ENCODE results near the gene WIPF2.
"Not testable (repeated sequence)": the region's sequence is repeated elsewhere in the genome, so short reads cannot be mapped to it uniquely, and the experiment has no call there.

WIPF2 gene

GRCh38 chr17:40297511-40297910 lies 78.4 kb downstream of the WIPF2 start:
- Histone ChIP-seq H3K27ac (ENCODE audit: low read depth, low read length) (no peak overlapping the region), H3K4me1 (ENCODE audit: control insufficient read depth, insufficient read depth, low read length) (no peaks in the 10 kb centered on the region), H3K4me3 (ENCODE audit: low read length) (no peak overlapping the region), H3K36me3 (ENCODE audit: control insufficient read depth, insufficient read depth, low read length) (no peaks in the 10 kb centered on the region), H3K27me3 (ENCODE audit: control insufficient read depth, insufficient read depth, low read length) (no peaks in the 10 kb centered on the region), H3K9ac (ENCODE audit: low read length) (no peak overlapping the region)

- peaks cover 7% of the 10 kb centered on the region for H3K4me1 ChIP-seq (ENCODE audit: control insufficient read depth, insufficient read depth, low read length)
- H3K27ac ChIP-seq (ENCODE audit: low read depth, low read length), result no peak overlapping the region
These were observed 79.6 kb downstream of the WIPF2 start for GRCh38 chr17:40298726-40299125.

GRCh38 chr17:40299159-40299757 lies 80.2 kb downstream of the WIPF2 start:
- not testable (repeated sequence) for H3K27ac ChIP-seq (ENCODE audit: low read depth, low read length); H3K27me3 ChIP-seq (ENCODE audit: control insufficient read depth, insufficient read depth, low read length)

More at GRCh38 chr17:40298726-40299125, 79.6 kb downstream of the WIPF2 start:
- no peaks in the 10 kb centered on the region for H3K36me3 ChIP-seq (ENCODE audit: control insufficient read depth, insufficient read depth, low read length)
- no peak overlapping the region for H3K4me3 ChIP-seq (ENCODE audit: low read length)
- no peaks in the 10 kb centered on the region for H3K27me3 ChIP-seq (ENCODE audit: control insufficient read depth, insufficient read depth, low read length)
- no peak overlapping the region for H3K9ac ChIP-seq (ENCODE audit: low read length)

GRCh38 chr17:40301315-40301714 lies 82.2 kb downstream of the WIPF2 start:
- no peaks in the 10 kb centered on the region for H3K27me3 ChIP-seq (ENCODE audit: control insufficient read depth, insufficient read depth, low read length)
- H3K4me1 ChIP-seq (ENCODE audit: control insufficient read depth, insufficient read depth, low read length), result peaks cover 19% of the 10 kb centered on the region
- no peak overlapping the region for H3K4me3 ChIP-seq (ENCODE audit: low read length)
- no peak overlapping the region for H3K9ac ChIP-seq (ENCODE audit: low read length)
- H3K27ac ChIP-seq (ENCODE audit: low read depth, low read length), result no peak overlapping the region
- no peaks in the 10 kb centered on the region for H3K36me3 ChIP-seq (ENCODE audit: control insufficient read depth, insufficient read depth, low read length)

More at GRCh38 chr17:40299159-40299757, 80.2 kb downstream of the WIPF2 start:
- H3K4me3 ChIP-seq (ENCODE audit: low read length); H3K9ac ChIP-seq (ENCODE audit: low read length); H3K36me3 ChIP-seq (ENCODE audit: control insufficient read depth, insufficient read depth, low read length): not testable (repeated sequence)
- H3K4me1 ChIP-seq (ENCODE audit: control insufficient read depth, insufficient read depth, low read length), result peaks cover 12% of the 10 kb centered on the region

- peak overlapping the region; percentile 3 for H3K27ac ChIP-seq (ENCODE audit: low read depth, low read length)
- no peaks in the 10 kb centered on the region for H3K27me3 ChIP-seq (ENCODE audit: control insufficient read depth, insufficient read depth, low read length)
- no peaks in the 10 kb centered on the region for H3K36me3 ChIP-seq (ENCODE audit: control insufficient read depth, insufficient read depth, low read length)
- H3K4me1 ChIP-seq (ENCODE audit: control insufficient read depth, insufficient read depth, low read length), result peaks cover 24% of the 10 kb centered on the region
- no peak overlapping the region for H3K9ac ChIP-seq (ENCODE audit: low read length)
- peak overlapping the region; percentile 5 for H3K4me3 ChIP-seq (ENCODE audit: low read length)
These were observed 84.0 kb downstream of the WIPF2 start for GRCh38 chr17:40303009-40303657.

- no peak overlapping the region for H3K4me3 ChIP-seq (ENCODE audit: low read length)
- no peaks in the 10 kb centered on the region for H3K27me3 ChIP-seq (ENCODE audit: control insufficient read depth, insufficient read depth, low read length)
- peaks cover 24% of the 10 kb centered on the region for H3K4me1 ChIP-seq (ENCODE audit: control insufficient read depth, insufficient read depth, low read length)
- peak overlapping the region; percentile 76 for H3K27ac ChIP-seq (ENCODE audit: low read depth, low read length)
- no peak overlapping the region for H3K9ac ChIP-seq (ENCODE audit: low read length)
- H3K36me3 ChIP-seq (ENCODE audit: control insufficient read depth, insufficient read depth, low read length), result no peaks in the 10 kb centered on the region
These were observed 84.8 kb downstream of the WIPF2 start for GRCh38 chr17:40303708-40304551.

GRCh38 chr17:40304552-40304863 lies 85.4 kb downstream of the WIPF2 start:
- Histone ChIP-seq H3K4me1 (ENCODE audit: control insufficient read depth, insufficient read depth, low read length) (peaks cover 26% of the 10 kb centered on the region), H3K27ac (ENCODE audit: low read depth, low read length) (peak overlapping the region; percentile 76)
- not testable (repeated sequence) for H3K9ac ChIP-seq (ENCODE audit: low read length); H3K27me3 ChIP-seq (ENCODE audit: control insufficient read depth, insufficient read depth, low read length); H3K36me3 ChIP-seq (ENCODE audit: control insufficient read depth, insufficient read depth, low read length); H3K4me3 ChIP-seq (ENCODE audit: low read length)

GRCh38 chr17:40304866-40305265 lies 85.8 kb downstream of the WIPF2 start:
- not testable (repeated sequence) for H3K27me3 ChIP-seq (ENCODE audit: control insufficient read depth, insufficient read depth, low read length); H3K9ac ChIP-seq (ENCODE audit: low read length); H3K4me3 ChIP-seq (ENCODE audit: low read length); H3K36me3 ChIP-seq (ENCODE audit: control insufficient read depth, insufficient read depth, low read length)
- Histone ChIP-seq H3K27ac (ENCODE audit: low read depth, low read length) (peak overlapping the region; percentile 76), H3K4me1 (ENCODE audit: control insufficient read depth, insufficient read depth, low read length) (peaks cover 26% of the 10 kb centered on the region)

GRCh38 chr17:40306395-40306794 lies 87.3 kb downstream of the WIPF2 start:
- Histone ChIP-seq H3K4me1 (ENCODE audit: control insufficient read depth, insufficient read depth, low read length) (peaks cover 33% of the 10 kb centered on the region), H3K36me3 (ENCODE audit: control insufficient read depth, insufficient read depth, low read length) (no peaks in the 10 kb centered on the region), H3K27me3 (ENCODE audit: control insufficient read depth, insufficient read depth, low read length) (no peaks in the 10 kb centered on the region), H3K27ac (ENCODE audit: low read depth, low read length) (peak overlapping the region; percentile 21), H3K9ac (ENCODE audit: low read length) (no peak overlapping the region), H3K4me3 (ENCODE audit: low read length) (no peak overlapping the region)

- no peak overlapping the region for H3K9ac ChIP-seq (ENCODE audit: low read length)
- peak overlapping the region; percentile 21 for H3K27ac ChIP-seq (ENCODE audit: low read depth, low read length)
- H3K36me3 ChIP-seq (ENCODE audit: control insufficient read depth, insufficient read depth, low read length), result no peaks in the 10 kb centered on the region
- H3K4me1 ChIP-seq (ENCODE audit: control insufficient read depth, insufficient read depth, low read length), result peaks cover 41% of the 10 kb centered on the region
- H3K27me3 ChIP-seq (ENCODE audit: control insufficient read depth, insufficient read depth, low read length), result no peaks in the 10 kb centered on the region
- no peak overlapping the region for H3K4me3 ChIP-seq (ENCODE audit: low read length)
These were observed 88.1 kb downstream of the WIPF2 start for GRCh38 chr17:40307001-40307730.

- no peaks in the 10 kb centered on the region for H3K36me3 ChIP-seq (ENCODE audit: control insufficient read depth, insufficient read depth, low read length)
- peaks cover 47% of the 10 kb centered on the region for H3K4me1 ChIP-seq (ENCODE audit: control insufficient read depth, insufficient read depth, low read length)
- no peak overlapping the region for H3K4me3 ChIP-seq (ENCODE audit: low read length)
- no peaks in the 10 kb centered on the region for H3K27me3 ChIP-seq (ENCODE audit: control insufficient read depth, insufficient read depth, low read length)
- H3K9ac ChIP-seq (ENCODE audit: low read length), result no peak overlapping the region
- no peak overlapping the region for H3K27ac ChIP-seq (ENCODE audit: low read depth, low read length)
These were observed 88.7 kb downstream of the WIPF2 start for GRCh38 chr17:40307740-40308239.

All from rectal smooth muscle tissue (tissue), 1 donor.